ENCODE results near the gene RNU7-1.

RNU7-1 gene
- 0 reads per million in 3 donors for total RNA-seq

DNA sequence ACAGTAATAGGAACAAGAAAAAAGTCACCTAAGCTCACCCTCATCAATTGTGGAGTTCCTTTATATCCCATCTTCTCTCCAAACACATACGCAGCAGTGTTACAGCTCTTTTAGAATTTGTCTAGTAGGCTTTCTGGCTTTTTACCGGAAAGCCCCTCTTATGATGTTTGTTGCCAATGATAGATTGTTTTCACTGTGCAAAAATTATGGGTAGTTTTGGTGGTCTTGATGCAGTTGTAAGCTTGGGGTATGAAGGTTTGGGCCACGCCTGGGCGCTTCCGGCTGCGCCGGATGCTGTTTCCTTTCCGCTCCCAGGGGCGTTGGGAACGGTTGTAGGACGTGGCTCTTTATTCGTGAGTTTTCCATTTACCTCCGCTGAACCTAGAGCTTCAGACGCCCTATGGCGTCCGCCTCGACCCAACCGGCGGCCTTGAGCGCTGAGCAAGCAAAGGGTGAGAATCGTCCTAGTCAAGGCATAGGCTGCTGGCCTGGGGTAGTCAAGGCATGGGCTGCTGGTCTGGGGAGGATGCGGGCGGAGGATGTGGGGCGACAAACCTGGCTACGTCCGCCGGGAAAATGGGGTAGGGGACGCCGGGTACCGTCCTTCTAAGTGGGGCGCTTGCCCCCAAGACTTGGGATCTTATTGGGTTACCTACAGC lies at the start of gene RNU7-1, which contains the start of gene C12orf57:
TSS of gene RNU7-1 (plus strand) at position 95 of the 659 bp plus-strand sequence.
TSS of gene C12orf57 (plus strand) at position 301 of the 659 bp plus-strand sequence. CDS start at position 401, 100 bp downstream.
- Histone ChIP-seq H3K27me3 (replicated peaks; ENCODE audit: control insufficient read depth, insufficient read depth, low read length, poor library complexity, severe bottlenecking) (no peaks in the 10 kb centered on the region), H3K4me1 (ENCODE audit: control insufficient read depth, insufficient read depth, low read length, poor library complexity, severe bottlenecking) (peaks cover 40% of the 10 kb centered on the region), H3K36me3 (ENCODE audit: control insufficient read depth, insufficient read depth, low read length) (no peaks in the 10 kb centered on the region), H3K27ac (ENCODE audit: insufficient read depth, low read length, poor library complexity, severe bottlenecking) (peak within 1 kb of the TSS; percentile 95), H3K9me3 (ENCODE audit: control insufficient read depth, low read length) (no peaks in the 10 kb centered on the region), H3K4me3 (ENCODE audit: insufficient read depth, low read depth, low read length, poor library complexity, severe bottlenecking) (peak within 1 kb of the TSS; percentile 79)
- DNase-seq = peak; percentile 62 to 71 (median 70)

DNA sequence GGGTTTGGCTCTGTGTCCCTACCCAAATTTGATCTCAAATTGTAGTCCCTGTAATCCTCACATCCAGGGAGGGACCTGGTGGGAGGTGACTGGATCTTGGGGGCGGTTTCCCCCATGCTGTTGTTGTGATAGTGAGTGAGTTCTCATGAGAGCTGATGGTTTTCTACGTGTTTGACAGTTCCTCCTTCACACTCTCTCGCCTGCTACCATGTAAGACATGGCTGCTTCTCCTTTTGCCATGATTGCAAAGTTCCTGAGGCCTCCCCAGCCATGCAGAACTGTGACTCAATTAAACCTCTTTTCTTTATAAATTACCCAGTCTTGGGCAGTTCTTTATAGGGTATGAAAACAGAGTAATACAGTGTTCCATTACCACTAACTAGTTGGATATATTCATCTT lies 49.3 kb upstream of the RNU7-1 start:
- no peaks in the 10 kb centered on the region for H3K9me3 ChIP-seq (ENCODE audit: control insufficient read depth, low read length)
- H3K4me3 ChIP-seq (ENCODE audit: insufficient read depth, low read depth, low read length, poor library complexity, severe bottlenecking) = no peak overlapping the region
- H3K27me3 ChIP-seq (replicated peaks; ENCODE audit: control insufficient read depth, insufficient read depth, low read length, poor library complexity, severe bottlenecking) = no peaks in the 10 kb centered on the region
- peaks cover 6% of the 10 kb centered on the region for H3K4me1 ChIP-seq (ENCODE audit: control insufficient read depth, insufficient read depth, low read length, poor library complexity, severe bottlenecking)
- no peaks in the 10 kb centered on the region for H3K36me3 ChIP-seq (ENCODE audit: control insufficient read depth, insufficient read depth, low read length)
- no peak for DNase-seq
- H3K27ac ChIP-seq (ENCODE audit: insufficient read depth, low read length, poor library complexity, severe bottlenecking) = no peak overlapping the region

DNA sequence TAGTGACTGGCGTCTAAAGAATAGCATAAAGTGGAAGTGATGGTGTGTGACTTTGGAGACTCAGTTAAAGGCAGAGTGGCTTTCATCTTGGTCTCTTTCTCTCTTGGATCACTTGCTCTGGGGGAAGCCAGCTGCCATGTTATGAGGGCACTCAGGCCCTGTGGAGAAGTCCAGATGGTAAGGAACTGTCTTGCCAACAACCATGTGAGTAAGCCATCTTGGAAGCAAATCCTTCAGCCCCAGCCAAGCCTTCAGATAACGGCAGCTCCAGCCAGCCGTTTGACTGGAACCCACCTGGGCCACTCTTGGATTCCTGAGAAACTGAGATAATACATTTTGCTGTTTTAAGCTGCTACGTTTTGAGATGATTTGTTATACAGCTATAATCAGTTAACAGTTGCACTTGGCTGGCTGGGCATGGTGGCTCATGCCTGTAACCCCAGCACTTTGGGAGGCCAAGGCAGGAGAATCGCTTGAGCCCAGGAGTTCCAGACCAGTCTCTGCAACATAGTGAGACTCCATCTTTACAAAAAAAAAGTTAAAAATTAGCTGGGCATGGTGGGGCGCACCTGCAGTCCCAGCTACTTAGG lies 46.7 kb upstream of the RNU7-1 start:
- H3K4me3 ChIP-seq (ENCODE audit: insufficient read depth, low read depth, low read length, poor library complexity, severe bottlenecking) = no peak overlapping the region
- no peaks in the 10 kb centered on the region for H3K9me3 ChIP-seq (ENCODE audit: control insufficient read depth, low read length)
- no peaks in the 10 kb centered on the region for H3K27me3 ChIP-seq (replicated peaks; ENCODE audit: control insufficient read depth, insufficient read depth, low read length, poor library complexity, severe bottlenecking)
- H3K36me3 ChIP-seq (ENCODE audit: control insufficient read depth, insufficient read depth, low read length) = no peaks in the 10 kb centered on the region
- H3K27ac ChIP-seq (ENCODE audit: insufficient read depth, low read length, poor library complexity, severe bottlenecking) = no peak overlapping the region
- no peak for DNase-seq
- no peaks in the 10 kb centered on the region for H3K4me1 ChIP-seq (ENCODE audit: control insufficient read depth, insufficient read depth, low read length, poor library complexity, severe bottlenecking)

DNA sequence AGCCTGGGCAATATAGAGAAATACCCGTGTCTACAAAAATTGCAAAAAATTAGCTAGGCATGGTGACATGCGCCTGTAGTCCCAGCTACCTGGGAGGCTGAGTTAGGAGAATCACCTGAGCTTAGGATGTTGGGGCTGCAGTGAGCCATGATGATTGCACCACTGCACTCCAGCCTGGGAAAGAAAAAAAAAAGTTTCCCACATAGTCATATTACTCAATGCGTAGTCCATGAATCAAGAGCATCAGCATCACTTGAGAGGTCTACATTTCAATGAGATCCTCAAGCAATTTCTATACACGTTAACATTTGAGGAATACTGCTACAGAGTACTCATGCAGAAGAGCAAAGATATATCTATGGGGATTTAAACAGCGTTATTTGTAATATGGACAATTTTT lies 44.2 kb upstream of the RNU7-1 start:
- Histone ChIP-seq H3K36me3 (ENCODE audit: control insufficient read depth, insufficient read depth, low read length) (no peaks in the 10 kb centered on the region), H3K27me3 (replicated peaks; ENCODE audit: control insufficient read depth, insufficient read depth, low read length, poor library complexity, severe bottlenecking) (no peaks in the 10 kb centered on the region), H3K4me1 (ENCODE audit: control insufficient read depth, insufficient read depth, low read length, poor library complexity, severe bottlenecking) (peaks cover 2% of the 10 kb centered on the region), H3K4me3 (ENCODE audit: insufficient read depth, low read depth, low read length, poor library complexity, severe bottlenecking) (no peak overlapping the region), H3K9me3 (ENCODE audit: control insufficient read depth, low read length) (no peaks in the 10 kb centered on the region), H3K27ac (ENCODE audit: insufficient read depth, low read length, poor library complexity, severe bottlenecking) (no peak overlapping the region)
- no peak for DNase-seq

DNA sequence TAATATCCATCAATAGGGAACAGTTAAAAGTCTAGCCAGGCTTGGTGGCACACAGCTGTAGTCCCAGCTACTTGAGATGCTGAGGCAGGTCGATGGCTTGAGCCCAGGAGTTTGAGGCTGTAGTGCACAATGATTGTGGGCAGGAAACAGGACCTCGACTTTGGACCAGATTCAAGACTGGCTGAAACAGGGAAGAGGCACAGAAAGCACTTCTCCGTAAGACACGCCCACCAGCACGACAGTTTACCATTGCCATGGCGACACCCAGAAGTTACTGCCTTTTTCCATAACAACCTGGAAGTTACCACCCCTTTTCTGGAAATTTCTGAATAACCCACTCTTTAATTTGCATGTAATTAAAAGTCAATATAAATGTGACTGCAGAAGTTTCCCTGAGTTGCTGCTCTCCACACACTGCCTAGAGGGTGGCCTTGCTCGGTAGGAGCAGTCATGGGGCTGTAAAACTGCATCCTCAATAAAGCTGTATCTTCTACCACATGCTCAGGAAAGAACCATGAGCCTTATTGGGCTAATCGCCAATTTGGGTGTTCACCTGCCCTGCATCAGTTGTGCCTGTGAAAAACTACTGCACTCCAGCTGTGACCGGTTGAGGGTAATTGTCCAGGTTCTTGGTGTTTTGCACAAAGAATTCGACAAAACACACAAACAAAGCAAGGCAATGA lies 43.6 kb upstream of the RNU7-1 start:
- Histone ChIP-seq H3K27me3 (replicated peaks; ENCODE audit: control insufficient read depth, insufficient read depth, low read length, poor library complexity, severe bottlenecking) (no peaks in the 10 kb centered on the region), H3K9me3 (ENCODE audit: control insufficient read depth, low read length) (no peaks in the 10 kb centered on the region), H3K36me3 (ENCODE audit: control insufficient read depth, insufficient read depth, low read length) (no peaks in the 10 kb centered on the region), H3K4me3 (ENCODE audit: insufficient read depth, low read depth, low read length, poor library complexity, severe bottlenecking) (no peak overlapping the region), H3K4me1 (ENCODE audit: control insufficient read depth, insufficient read depth, low read length, poor library complexity, severe bottlenecking) (peaks cover 4% of the 10 kb centered on the region), H3K27ac (ENCODE audit: insufficient read depth, low read length, poor library complexity, severe bottlenecking) (no peak overlapping the region)
- no peak for DNase-seq

DNA sequence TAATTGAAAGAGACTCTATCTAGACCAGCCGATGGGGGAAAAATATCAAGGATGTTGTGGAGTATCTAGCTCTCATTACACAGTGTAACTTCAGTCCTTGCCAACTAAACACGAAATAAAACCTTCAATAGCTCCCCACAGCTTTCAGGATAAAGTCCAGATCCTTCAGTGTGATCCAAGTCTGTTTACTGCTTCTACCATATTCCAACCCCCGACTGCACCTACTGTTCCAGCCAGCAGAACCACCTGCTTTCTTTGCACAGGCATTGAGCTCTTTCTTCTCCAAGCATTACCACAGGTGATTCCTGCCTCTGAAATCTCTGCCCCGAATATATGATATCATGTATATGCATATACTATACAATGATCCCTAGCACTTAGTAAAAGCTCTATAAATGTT lies 41.2 kb upstream of the RNU7-1 start:
- Histone ChIP-seq H3K4me1 (ENCODE audit: control insufficient read depth, insufficient read depth, low read length, poor library complexity, severe bottlenecking) (peaks cover 7% of the 10 kb centered on the region), H3K27ac (ENCODE audit: insufficient read depth, low read length, poor library complexity, severe bottlenecking) (no peak overlapping the region), H3K4me3 (ENCODE audit: insufficient read depth, low read depth, low read length, poor library complexity, severe bottlenecking) (no peak overlapping the region), H3K36me3 (ENCODE audit: control insufficient read depth, insufficient read depth, low read length) (no peaks in the 10 kb centered on the region), H3K27me3 (replicated peaks; ENCODE audit: control insufficient read depth, insufficient read depth, low read length, poor library complexity, severe bottlenecking) (no peaks in the 10 kb centered on the region), H3K9me3 (ENCODE audit: control insufficient read depth, low read length) (no peaks in the 10 kb centered on the region)
- no peak for DNase-seq

DNA sequence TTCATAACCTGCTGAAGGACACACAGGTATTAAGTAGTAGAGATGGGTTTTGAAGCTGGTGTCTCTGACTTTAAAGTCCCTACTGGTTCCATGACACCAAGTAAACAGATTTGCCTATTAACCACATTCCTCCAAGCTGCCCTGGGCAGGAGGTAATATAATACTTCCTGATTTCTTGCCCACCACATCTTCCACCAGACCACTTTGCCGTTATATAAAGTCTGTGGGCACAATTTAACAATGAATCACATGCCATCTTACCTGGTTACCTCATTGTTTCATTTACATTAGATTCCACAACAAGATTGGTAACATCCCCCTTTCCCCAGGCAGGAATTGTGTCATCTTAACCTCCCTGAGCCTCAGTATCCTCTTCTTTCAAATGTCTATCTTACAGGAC lies 39.9 kb upstream of the RNU7-1 start:
- no peaks in the 10 kb centered on the region for H3K27me3 ChIP-seq (replicated peaks; ENCODE audit: control insufficient read depth, insufficient read depth, low read length, poor library complexity, severe bottlenecking)
- H3K27ac ChIP-seq (ENCODE audit: insufficient read depth, low read length, poor library complexity, severe bottlenecking) = no peak overlapping the region
- peaks cover 7% of the 10 kb centered on the region for H3K4me1 ChIP-seq (ENCODE audit: control insufficient read depth, insufficient read depth, low read length, poor library complexity, severe bottlenecking)
- H3K9me3 ChIP-seq (ENCODE audit: control insufficient read depth, low read length) = no peaks in the 10 kb centered on the region
- no peaks in the 10 kb centered on the region for H3K36me3 ChIP-seq (ENCODE audit: control insufficient read depth, insufficient read depth, low read length)
- DNase-seq = no peak
- H3K4me3 ChIP-seq (ENCODE audit: insufficient read depth, low read depth, low read length, poor library complexity, severe bottlenecking) = no peak overlapping the region

DNA sequence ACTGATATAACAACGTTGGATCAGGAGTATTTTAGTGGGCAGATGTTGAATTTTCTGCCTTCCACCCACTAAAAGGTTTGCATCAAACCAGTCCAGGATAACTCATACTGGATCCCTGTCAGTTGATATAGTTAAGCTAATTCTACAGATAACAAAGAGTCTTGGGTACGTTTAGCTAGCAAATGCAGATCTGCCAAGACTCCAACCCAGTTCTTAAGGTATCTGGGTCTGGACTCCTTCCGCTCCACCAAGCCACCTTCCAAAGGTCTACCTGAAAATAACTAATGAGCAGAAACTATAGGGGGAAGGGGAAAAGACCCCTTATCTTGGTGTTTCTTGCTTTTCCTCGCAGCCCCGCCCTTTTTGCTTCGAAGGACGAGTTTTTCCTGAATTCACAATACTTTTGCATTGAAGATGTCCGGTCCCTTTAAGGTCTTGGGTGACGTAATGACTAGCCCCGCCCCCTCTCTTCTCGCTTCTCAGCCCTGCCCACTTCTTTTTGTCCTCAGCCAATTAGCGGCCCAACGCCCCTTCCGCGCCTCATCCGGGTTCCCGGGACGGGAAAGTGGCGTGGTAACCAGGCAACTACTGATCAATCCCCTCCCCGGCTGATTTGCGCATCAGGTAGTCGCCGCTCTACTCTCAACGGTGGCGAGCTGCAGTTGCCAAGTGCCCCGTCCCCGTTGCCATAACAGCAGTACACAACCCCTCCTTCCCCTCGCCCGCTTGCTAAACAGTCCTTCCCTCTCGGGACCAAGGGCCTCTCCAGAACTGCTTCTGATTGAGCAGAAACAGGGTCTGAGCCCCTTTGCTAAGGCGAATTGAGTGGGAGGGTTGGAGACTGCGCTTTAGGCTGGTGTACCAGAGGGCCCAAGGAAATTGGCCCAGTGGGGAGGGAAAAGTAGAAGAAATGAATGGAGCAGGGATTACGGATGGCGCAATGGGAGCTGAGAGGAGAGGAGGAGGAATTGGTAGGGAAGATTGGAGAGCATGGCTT lies 39.0 kb upstream of the RNU7-1 start, which contains the start of gene LRRC23:
TSS of gene LRRC23 (plus strand) at position 543 of the 997 bp plus-strand sequence. CDS start 812 bp downstream, outside the sequence.
- H3K4me3 ChIP-seq (ENCODE audit: insufficient read depth, low read depth, low read length, poor library complexity, severe bottlenecking) = peak within 1 kb of the TSS; percentile 59
- H3K27me3 ChIP-seq (replicated peaks; ENCODE audit: control insufficient read depth, insufficient read depth, low read length, poor library complexity, severe bottlenecking) = no peaks in the 10 kb centered on the region
- H3K27ac ChIP-seq (ENCODE audit: insufficient read depth, low read length, poor library complexity, severe bottlenecking) = peak within 1 kb of the TSS; percentile 91
- no peaks in the 10 kb centered on the region for H3K36me3 ChIP-seq (ENCODE audit: control insufficient read depth, insufficient read depth, low read length)
- H3K4me1 ChIP-seq (ENCODE audit: control insufficient read depth, insufficient read depth, low read length, poor library complexity, severe bottlenecking) = peaks cover 7% of the 10 kb centered on the region
- no peaks in the 10 kb centered on the region for H3K9me3 ChIP-seq (ENCODE audit: control insufficient read depth, low read length)
- peak; percentile 98 to 99 (median 98) for DNase-seq

DNA sequence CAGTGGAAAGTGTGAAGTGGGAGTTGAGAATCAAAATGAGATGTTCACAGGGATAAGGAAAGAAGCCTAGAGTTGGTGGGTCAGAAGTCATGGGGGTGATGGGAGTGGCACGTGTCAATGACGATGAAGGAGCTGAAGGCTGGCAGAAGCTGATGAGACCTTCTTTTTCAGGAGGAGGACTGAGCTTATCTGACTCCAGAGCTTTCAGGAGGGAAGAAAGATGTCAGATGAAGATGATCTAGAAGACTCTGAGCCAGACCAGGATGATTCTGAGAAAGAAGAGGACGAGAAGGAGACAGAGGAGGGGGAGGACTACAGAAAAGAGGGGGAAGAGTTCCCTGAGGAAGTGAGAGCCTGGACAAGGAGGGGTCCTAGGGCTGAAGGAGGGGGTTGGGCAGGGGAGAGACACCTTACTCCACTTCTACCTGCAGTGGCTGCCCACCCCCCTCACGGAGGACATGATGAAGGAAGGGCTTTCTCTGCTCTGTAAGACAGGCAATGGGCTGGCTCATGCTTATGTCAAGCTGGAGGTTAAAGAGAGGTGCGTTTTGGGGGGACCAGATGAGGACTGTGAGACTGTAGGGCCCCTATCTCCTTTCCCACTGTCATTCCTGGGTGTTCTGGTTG lies 38.1 kb upstream of the RNU7-1 start:
- no peaks in the 10 kb centered on the region for H3K9me3 ChIP-seq (ENCODE audit: control insufficient read depth, low read length)
- peaks cover 7% of the 10 kb centered on the region for H3K4me1 ChIP-seq (ENCODE audit: control insufficient read depth, insufficient read depth, low read length, poor library complexity, severe bottlenecking)
- no peak for DNase-seq
- no peak overlapping the region for H3K4me3 ChIP-seq (ENCODE audit: insufficient read depth, low read depth, low read length, poor library complexity, severe bottlenecking)
- no peaks in the 10 kb centered on the region for H3K36me3 ChIP-seq (ENCODE audit: control insufficient read depth, insufficient read depth, low read length)
- H3K27me3 ChIP-seq (replicated peaks; ENCODE audit: control insufficient read depth, insufficient read depth, low read length, poor library complexity, severe bottlenecking) = no peaks in the 10 kb centered on the region
- peak overlapping the region; percentile 91 for H3K27ac ChIP-seq (ENCODE audit: insufficient read depth, low read length, poor library complexity, severe bottlenecking)
